Gastrocnemius medialis (tissue), 4 donors: Measurements from ENCODE around the gene PLCD1.

Source experiments
- CTCF ChIP-seq, 5 experiments: fragments of 450-650 bp in 3 of 5; fragments of 200-600 bp in 2 of 5; sonication (generic) in 2 of 5; IDR thresholded peaks in 4 of 5; conservative IDR thresholded peaks in 1 of 5; 1 replicate in 4 of 5; 2 replicates in 1 of 5; pipeline ENCODE4 v1.5.1; 2016 to 2019; ENCODE audit warnings: antibody characterized with exemption in 5 of 5, mild to moderate bottlenecking in 3 of 5, moderate library complexity in 3 of 5
- POLR2A ChIP-seq, 2 donors: fragments of 450-650 bp; IDR thresholded peaks; one replicate each; pipeline ENCODE4 v1.6.1; 2017; ENCODE audit warnings: antibody characterized with exemption in 2 of 2, mild to moderate bottlenecking in 2 of 2, moderate library complexity in 2 of 2

GRCh38 chr3:37963016-37963415, 66.4 kb downstream of the PLCD1 start:
- no peak for TF ChIP-seq POLR2A (IDR thresholded peaks at IDR 0.05)
- TF ChIP-seq CTCF (IDR thresholded peaks at IDR 0.05 in 4 of 5, conservative IDR thresholded peaks at IDR 0.05 in 1 of 5) = no peak
